OCI-LY3 (cell line): ENCODE measurements around the gene GOLGA6C.
A peak's percentile ranks its signal among the peaks of the same experiment; 100 is the strongest.
"Not testable (repeated sequence)": the region's sequence is repeated elsewhere in the genome, so short reads cannot be mapped to it uniquely, and the experiment has no call there.

Experiments used
- H2AFZ ChIP-seq: fragments of 200-600, 300-600 bp; shearing (Covaris generic); 2 replicates; pipeline ENCODE4 v1.6.0; 2014; ENCODE audit warnings: antibody characterized with exemption, low read depth, low read length
- H3K27ac ChIP-seq: fragments of 200-600, 300-600 bp; sonication (generic); 2 replicates; pipeline ENCODE4 v1.5.1; 2014; ENCODE audit warnings: mild to moderate bottlenecking, low read length, moderate library complexity, mixed read lengths
- H3K27me3 ChIP-seq: fragments of 200-600, 300-600 bp; sonication (generic); 2 replicates; pipeline ENCODE4 v1.6.1; 2014; ENCODE audit warnings: low read depth, low read length, mixed read lengths
- H3K36me3 ChIP-seq: fragments of 200-600, 300-600 bp; sonication (generic); replicated peaks from 2 replicates; pipeline ENCODE3; 2014; ENCODE audit warnings: low read depth, low read length, mixed read lengths
- H3K4me1 ChIP-seq: fragments of 300-600, 200-600 bp; sonication (generic); 2 replicates; pipeline ENCODE4 v1.6.1; 2014; ENCODE audit warnings: low read length, mixed read lengths
- H3K4me2 ChIP-seq: fragments of 200-600, 300-600 bp; sonication (generic); 2 replicates; pipeline ENCODE4 v1.6.1; 2014; ENCODE audit warnings: low read length, mixed read lengths
- H3K4me3 ChIP-seq: fragments of 300-600, 200-600 bp; sonication (generic); 2 replicates; pipeline ENCODE4 v1.5.1; 2014; ENCODE audit warnings: antibody characterized with exemption, mild to moderate bottlenecking, low read length, moderate library complexity
- H3K79me2 ChIP-seq: fragments of 300-600, 200-600 bp; shearing (Covaris generic); 2 replicates; pipeline ENCODE4 v1.6.1; 2014; ENCODE audit warnings: mild to moderate bottlenecking, low read length, mixed read lengths
- H3K9ac ChIP-seq: fragments of 300-600, 200-600 bp; shearing (Covaris generic); 2 replicates; pipeline ENCODE4 v1.6.0; 2014; ENCODE audit warnings: mild to moderate bottlenecking, low read length, moderate library complexity
- H3K9me3 ChIP-seq: fragments of 200-600, 300-600 bp; shearing (Covaris generic); 2 replicates; pipeline ENCODE4 v1.6.1; 2014; ENCODE audit warnings: low read length, mixed read lengths; ENCODE audit not compliant: insufficient read depth
- H4K20me1 ChIP-seq: fragments of 200-600, 300-600 bp; sonication (generic); 2 replicates; pipeline ENCODE4 v1.6.1; 2016; ENCODE audit warnings: low read length, mixed read lengths; ENCODE audit not compliant: insufficient read depth
- TF ChIP-seq, protein P1 (sequence below): fragments of 200-600, 300-600 bp; sonication (generic); IDR thresholded peaks from 2 replicates; pipeline ENCODE4 v1.5.1; 2014; ENCODE audit warnings: antibody characterized with exemption, low read length, low read depth

The GOLGA6C gene

GRCh38 chr15:75274509-75275107, 16.5 kb downstream of the GOLGA6C start:
- not testable (repeated sequence) for H3K79me2 ChIP-seq, H3K27ac ChIP-seq, H4K20me1 ChIP-seq, H3K4me3 ChIP-seq, H3K9me3 ChIP-seq, H2AFZ ChIP-seq, H3K9ac ChIP-seq, H3K4me2 ChIP-seq, H3K27me3 ChIP-seq, H3K4me1 ChIP-seq, H3K36me3 ChIP-seq
- TF ChIP-seq, protein P1, sequence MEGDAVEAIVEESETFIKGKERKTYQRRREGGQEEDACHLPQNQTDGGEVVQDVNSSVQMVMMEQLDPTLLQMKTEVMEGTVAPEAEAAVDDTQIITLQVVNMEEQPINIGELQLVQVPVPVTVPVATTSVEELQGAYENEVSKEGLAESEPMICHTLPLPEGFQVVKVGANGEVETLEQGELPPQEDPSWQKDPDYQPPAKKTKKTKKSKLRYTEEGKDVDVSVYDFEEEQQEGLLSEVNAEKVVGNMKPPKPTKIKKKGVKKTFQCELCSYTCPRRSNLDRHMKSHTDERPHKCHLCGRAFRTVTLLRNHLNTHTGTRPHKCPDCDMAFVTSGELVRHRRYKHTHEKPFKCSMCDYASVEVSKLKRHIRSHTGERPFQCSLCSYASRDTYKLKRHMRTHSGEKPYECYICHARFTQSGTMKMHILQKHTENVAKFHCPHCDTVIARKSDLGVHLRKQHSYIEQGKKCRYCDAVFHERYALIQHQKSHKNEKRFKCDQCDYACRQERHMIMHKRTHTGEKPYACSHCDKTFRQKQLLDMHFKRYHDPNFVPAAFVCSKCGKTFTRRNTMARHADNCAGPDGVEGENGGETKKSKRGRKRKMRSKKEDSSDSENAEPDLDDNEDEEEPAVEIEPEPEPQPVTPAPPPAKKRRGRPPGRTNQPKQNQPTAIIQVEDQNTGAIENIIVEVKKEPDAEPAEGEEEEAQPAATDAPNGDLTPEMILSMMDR = peak; percentile 45

GRCh38 chr15:75275617-75276016, 17.5 kb downstream of the GOLGA6C start:
- not testable (repeated sequence) for H3K79me2 ChIP-seq, H3K9ac ChIP-seq, H3K9me3 ChIP-seq, H4K20me1 ChIP-seq, H3K27ac ChIP-seq, H3K27me3 ChIP-seq, H2AFZ ChIP-seq, H3K4me2 ChIP-seq, H3K4me1 ChIP-seq, H3K4me3 ChIP-seq, H3K36me3 ChIP-seq

- not testable (repeated sequence) for H3K27ac ChIP-seq, H3K9me3 ChIP-seq, H3K27me3 ChIP-seq, H3K9ac ChIP-seq, H4K20me1 ChIP-seq, H3K79me2 ChIP-seq, H3K4me2 ChIP-seq, H2AFZ ChIP-seq, H3K4me3 ChIP-seq, H3K36me3 ChIP-seq, H3K4me1 ChIP-seq
These were observed 20.4 kb downstream of the GOLGA6C start for GRCh38 chr15:75278497-75278896.

- not testable (repeated sequence) for H3K4me2 ChIP-seq, H3K9ac ChIP-seq, H3K27me3 ChIP-seq, H3K4me1 ChIP-seq, H3K9me3 ChIP-seq, H3K79me2 ChIP-seq, H4K20me1 ChIP-seq, H3K27ac ChIP-seq, H2AFZ ChIP-seq, H3K4me3 ChIP-seq, H3K36me3 ChIP-seq
These were observed 24.4 kb downstream of the GOLGA6C start, which contains the start of gene GOLGA6D for GRCh38 chr15:75282572-75282971. GOLGA6D (plus strand) TSS chr15:75282835; CDS start chr15:75282876, 41 bp downstream.

- H3K9me3 ChIP-seq, H4K20me1 ChIP-seq, H3K9ac ChIP-seq, H3K79me2 ChIP-seq, H3K4me1 ChIP-seq, H3K4me3 ChIP-seq, H3K27ac ChIP-seq, H3K4me2 ChIP-seq, H3K36me3 ChIP-seq, H3K27me3 ChIP-seq, H2AFZ ChIP-seq: not testable (repeated sequence)
These were observed 26.0 kb downstream of the GOLGA6C start for GRCh38 chr15:75284152-75284551.

DNA sequence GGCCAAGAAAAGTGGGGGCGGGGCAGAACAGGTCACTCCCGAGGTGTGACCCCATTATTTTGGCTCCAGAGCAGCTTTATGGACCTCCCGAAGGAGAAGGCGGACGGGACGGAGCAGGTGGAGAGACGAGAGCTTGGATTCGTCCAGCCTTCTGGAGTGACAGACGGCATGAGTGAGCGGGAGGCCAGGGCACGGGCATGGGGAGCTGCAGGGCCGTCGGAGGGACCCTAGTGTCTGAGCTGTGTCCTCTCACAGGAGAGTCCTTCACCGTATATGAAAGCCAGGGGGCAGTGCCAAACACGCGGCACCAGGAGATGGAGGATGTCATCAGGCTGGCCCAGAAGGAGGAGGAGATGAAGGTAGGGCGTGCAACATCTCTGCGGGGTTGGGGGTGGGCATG, 35.5 kb downstream of the GOLGA6C start:
- not testable (repeated sequence) for H3K9ac ChIP-seq, H3K36me3 ChIP-seq, H3K9me3 ChIP-seq, H3K4me3 ChIP-seq, H3K79me2 ChIP-seq, H3K4me1 ChIP-seq, H3K27me3 ChIP-seq, H2AFZ ChIP-seq, H3K27ac ChIP-seq, H4K20me1 ChIP-seq, H3K4me2 ChIP-seq

DNA sequence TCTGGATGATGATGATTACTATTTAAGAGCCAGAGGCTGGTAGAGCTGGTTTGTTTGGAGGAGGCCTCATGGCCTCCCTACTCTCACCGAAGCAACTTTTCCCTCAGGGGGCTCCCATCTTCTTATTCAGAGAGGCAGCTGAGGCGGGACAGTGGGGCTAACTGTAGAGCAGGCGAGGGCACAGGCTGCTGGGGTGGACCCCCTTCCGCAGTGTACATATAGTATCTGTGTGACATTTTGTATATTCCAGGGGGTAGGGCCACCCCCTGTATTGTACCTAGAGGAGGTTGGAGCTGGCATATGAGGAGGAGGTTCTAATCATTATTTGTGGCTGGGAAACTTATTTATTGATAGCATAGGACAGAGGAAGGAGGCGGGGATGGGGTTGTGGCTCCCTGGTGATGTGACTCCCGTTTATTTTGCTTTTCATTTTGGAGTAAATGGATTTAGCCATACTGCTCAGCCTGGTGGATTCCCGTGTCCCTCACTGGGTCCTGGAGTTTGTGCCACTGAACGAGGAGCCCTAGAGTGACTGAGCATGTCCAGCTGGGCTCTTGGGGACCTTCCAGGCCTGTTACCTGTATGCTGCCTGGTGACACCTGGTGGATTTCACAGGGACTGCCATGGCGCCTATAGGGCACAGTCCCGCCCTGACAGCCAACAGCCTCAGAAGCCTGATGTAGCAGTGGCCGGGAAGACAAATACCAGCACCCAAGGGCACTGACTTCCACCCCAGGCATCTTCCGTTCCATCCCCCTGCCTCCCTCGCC, 40.6 kb downstream of the GOLGA6C start:
- peak overlapping the region; percentile 34; the same call in 1 of the 2 replicates for H3K4me2 ChIP-seq
- not testable (repeated sequence) for H3K9ac ChIP-seq

More for the DNA sequence above, 40.6 kb downstream of the GOLGA6C start:
- 0 out of 2 replicates have a peak overlapping the region, but pooled peaks have one; percentile 33 for H3K4me3 ChIP-seq
- H3K4me1 ChIP-seq, H4K20me1 ChIP-seq, H3K36me3 ChIP-seq, H3K79me2 ChIP-seq, H3K27me3 ChIP-seq, H3K9me3 ChIP-seq, H2AFZ ChIP-seq, H3K27ac ChIP-seq: not testable (repeated sequence)
